GM12878 (cell line): ENCODE data around the gene COMMD1.

Source experiments
- CEBPB ChIP-seq, 2 experiments: fragments of 150-350 bp in 1 of 2; IDR thresholded peaks; 2 replicates each; pipeline ENCODE4 v1.6.1; 2012 to 2014; ENCODE audit warnings: low read depth in 2 of 2, low read length in 2 of 2, borderline replicate concordance in 1 of 2, inconsistent platforms in 1 of 2
- CHD2 ChIP-seq: IDR thresholded peaks from 2 replicates; pipeline ENCODE4 v1.6.1; 2011; ENCODE audit warnings: low read depth, low read length, improper control_type of control experiment, borderline replicate concordance
- ESRRA ChIP-seq: IDR thresholded peaks from 2 replicates; pipeline ENCODE4 v1.6.1; 2012; ENCODE audit warnings: mild to moderate bottlenecking, low read length, improper control_type of control experiment
- NBN ChIP-seq: fragments of 450-650 bp; IDR thresholded peaks from 2 replicates; pipeline ENCODE4 v1.6.1; 2016
- NFIC ChIP-seq: IDR thresholded peaks from 2 replicates; pipeline ENCODE4 v1.6.1; 2012; ENCODE audit warnings: low read depth, mild to moderate bottlenecking, inconsistent platforms, low read length, moderate library complexity
- NRF1 ChIP-seq: conservative IDR thresholded peaks from 2 replicates; pipeline ENCODE4 v1.6.1; 2011; ENCODE audit warnings: mild to moderate bottlenecking, low read depth, low read length, improper control_type of control experiment
- RCOR1 ChIP-seq: conservative IDR thresholded peaks from 2 replicates; pipeline ENCODE4 v1.6.1; 2012; ENCODE audit warnings: low read depth, low read length, improper control_type of control experiment
- SMAD5 ChIP-seq: IDR thresholded peaks from 2 replicates; pipeline ENCODE4 v1.6.1; 2016; ENCODE audit warnings: antibody characterized with exemption, low read depth
- SUZ12 ChIP-seq: fragments of 200-600 bp; sonication (generic); IDR thresholded peaks from one replicate; pipeline ENCODE4 v1.6.1; 2018; ENCODE audit warnings: antibody characterized with exemption, mild to moderate bottlenecking; ENCODE audit not compliant: unreplicated experiment
- ZSCAN29 ChIP-seq: fragments of 450-650 bp; IDR thresholded peaks from 2 replicates; pipeline ENCODE4 v1.6.1; 2017; ENCODE audit warnings: mild to moderate bottlenecking, moderate library complexity
- TF ChIP-seq, protein P1 (sequence below), 3 experiments: IDR thresholded peaks in 2 of 3; conservative IDR thresholded peaks in 1 of 3; 2 replicates each; pipeline ENCODE4 v1.5.1; 2011; ENCODE audit warnings: low read depth in 3 of 3, low read length in 3 of 3, mild to moderate bottlenecking in 3 of 3, control low read depth in 2 of 3, moderate library complexity in 2 of 3, inconsistent platforms in 1 of 3, mixed read lengths in 1 of 3; ENCODE audit not compliant: control insufficient read depth in 2 of 3, insufficient read depth in 1 of 3; ENCODE audit errors: extremely low read depth in 1 of 3
- TF ChIP-seq, protein P2 (sequence below): IDR thresholded peaks from 2 replicates; pipeline ENCODE4 v1.6.1; 2011; ENCODE audit warnings: mild to moderate bottlenecking, low read depth, low read length, moderate library complexity; ENCODE audit not compliant: insufficient replicate concordance
- TF ChIP-seq, protein P3 (sequence below): fragments of 450-650 bp; IDR thresholded peaks from 2 replicates; pipeline ENCODE4 v1.6.1; 2017; ENCODE audit warnings: low read depth, mild to moderate bottlenecking, moderate library complexity

DNA sequence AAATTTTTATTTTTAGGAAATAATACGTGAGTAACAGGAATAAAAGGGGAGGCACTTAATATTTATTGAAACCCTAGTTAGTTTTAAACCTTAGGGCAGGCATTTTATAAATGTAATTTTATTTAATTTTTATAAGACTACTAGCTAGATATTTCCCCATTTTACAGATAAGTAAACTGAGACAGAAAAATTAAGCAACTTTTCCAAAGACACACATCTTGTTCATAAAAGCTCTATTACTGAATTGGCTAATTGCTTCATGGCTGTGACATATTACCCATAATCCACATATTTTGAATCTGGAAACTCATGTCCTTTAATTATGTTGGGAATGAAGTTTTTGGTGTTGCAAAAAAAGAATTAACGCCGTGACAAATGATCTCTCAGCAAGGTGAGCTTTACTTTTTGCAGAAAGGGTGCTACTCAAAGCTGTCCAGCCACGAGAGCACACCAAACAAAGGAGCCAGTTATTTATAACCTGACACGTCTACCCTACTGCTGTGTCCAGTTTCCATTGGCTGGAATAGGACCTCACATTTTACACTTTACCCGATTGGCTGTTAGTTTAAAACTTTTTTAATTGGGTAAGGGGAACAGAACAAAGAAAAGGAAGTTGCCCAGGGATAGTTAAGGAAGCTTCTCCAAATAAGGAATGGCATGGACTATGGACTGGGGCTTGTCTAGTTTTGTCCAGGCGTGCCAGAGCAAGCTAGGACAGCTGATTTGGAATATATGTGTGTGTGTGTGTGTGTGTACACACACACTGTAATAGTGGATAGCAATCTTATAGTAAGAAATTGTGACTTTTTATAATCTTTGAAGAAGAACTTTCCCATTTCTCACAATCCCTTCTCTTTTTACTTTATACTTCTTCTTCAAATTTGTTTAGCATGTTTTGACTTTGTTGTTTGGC, 54.2 kb downstream of the COMMD1 start:
- TF ChIP-seq, protein P1, sequence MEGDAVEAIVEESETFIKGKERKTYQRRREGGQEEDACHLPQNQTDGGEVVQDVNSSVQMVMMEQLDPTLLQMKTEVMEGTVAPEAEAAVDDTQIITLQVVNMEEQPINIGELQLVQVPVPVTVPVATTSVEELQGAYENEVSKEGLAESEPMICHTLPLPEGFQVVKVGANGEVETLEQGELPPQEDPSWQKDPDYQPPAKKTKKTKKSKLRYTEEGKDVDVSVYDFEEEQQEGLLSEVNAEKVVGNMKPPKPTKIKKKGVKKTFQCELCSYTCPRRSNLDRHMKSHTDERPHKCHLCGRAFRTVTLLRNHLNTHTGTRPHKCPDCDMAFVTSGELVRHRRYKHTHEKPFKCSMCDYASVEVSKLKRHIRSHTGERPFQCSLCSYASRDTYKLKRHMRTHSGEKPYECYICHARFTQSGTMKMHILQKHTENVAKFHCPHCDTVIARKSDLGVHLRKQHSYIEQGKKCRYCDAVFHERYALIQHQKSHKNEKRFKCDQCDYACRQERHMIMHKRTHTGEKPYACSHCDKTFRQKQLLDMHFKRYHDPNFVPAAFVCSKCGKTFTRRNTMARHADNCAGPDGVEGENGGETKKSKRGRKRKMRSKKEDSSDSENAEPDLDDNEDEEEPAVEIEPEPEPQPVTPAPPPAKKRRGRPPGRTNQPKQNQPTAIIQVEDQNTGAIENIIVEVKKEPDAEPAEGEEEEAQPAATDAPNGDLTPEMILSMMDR (IDR thresholded peaks at IDR 0.05 in 2 of 3, conservative IDR thresholded peaks at IDR 0.05 in 1 of 3; ENCODE audit: control insufficient read depth in 2 of 3, extremely low read depth in 1 of 3, insufficient read depth in 1 of 3, low read depth in 3 of 3, low read length in 3 of 3): no peak
- TF ChIP-seq ZSCAN29 (no peak), CHD2 (no peak), NRF1 (no peak), CEBPB (IDR thresholded peaks at IDR 0.05; ENCODE audit: borderline replicate concordance in 1 of 2, low read depth in 2 of 2, low read length in 2 of 2) (no peak), SUZ12 (no peak), NBN (no peak), SMAD5 (no peak), RCOR1 (no peak), NFIC (no peak), ESRRA (no peak)
- TF ChIP-seq, protein P2, sequence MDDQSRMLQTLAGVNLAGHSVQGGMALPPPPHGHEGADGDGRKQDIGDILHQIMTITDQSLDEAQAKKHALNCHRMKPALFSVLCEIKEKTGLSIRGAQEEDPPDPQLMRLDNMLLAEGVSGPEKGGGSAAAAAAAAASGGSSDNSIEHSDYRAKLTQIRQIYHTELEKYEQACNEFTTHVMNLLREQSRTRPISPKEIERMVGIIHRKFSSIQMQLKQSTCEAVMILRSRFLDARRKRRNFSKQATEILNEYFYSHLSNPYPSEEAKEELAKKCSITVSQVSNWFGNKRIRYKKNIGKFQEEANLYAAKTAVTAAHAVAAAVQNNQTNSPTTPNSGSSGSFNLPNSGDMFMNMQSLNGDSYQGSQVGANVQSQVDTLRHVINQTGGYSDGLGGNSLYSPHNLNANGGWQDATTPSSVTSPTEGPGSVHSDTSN: no peak
- TF ChIP-seq, protein P3, sequence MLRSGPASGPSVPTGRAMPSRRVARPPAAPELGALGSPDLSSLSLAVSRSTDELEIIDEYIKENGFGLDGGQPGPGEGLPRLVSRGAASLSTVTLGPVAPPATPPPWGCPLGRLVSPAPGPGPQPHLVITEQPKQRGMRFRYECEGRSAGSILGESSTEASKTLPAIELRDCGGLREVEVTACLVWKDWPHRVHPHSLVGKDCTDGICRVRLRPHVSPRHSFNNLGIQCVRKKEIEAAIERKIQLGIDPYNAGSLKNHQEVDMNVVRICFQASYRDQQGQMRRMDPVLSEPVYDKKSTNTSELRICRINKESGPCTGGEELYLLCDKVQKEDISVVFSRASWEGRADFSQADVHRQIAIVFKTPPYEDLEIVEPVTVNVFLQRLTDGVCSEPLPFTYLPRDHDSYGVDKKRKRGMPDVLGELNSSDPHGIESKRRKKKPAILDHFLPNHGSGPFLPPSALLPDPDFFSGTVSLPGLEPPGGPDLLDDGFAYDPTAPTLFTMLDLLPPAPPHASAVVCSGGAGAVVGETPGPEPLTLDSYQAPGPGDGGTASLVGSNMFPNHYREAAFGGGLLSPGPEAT: no peak
